ENCODE results near the gene TCP10L.

GRCh38 chr21:32604464-32604863, 19.1 kb upstream of the TCP10L start:
- TF ChIP-seq CBFB (CRISPR knock-in tag; IDR thresholded peaks at IDR 0.05; ENCODE audit: low read depth) (no peak), AFF4 (CRISPR knock-in tag; IDR thresholded peaks at IDR 0.05; ENCODE audit: borderline replicate concordance) (0 out of 2 replicates have a peak, but pooled peaks have one; percentile 28), NR2C2 (CRISPR knock-in tag; IDR thresholded peaks at IDR 0.05) (no peak), NFYB (CRISPR knock-in tag; conservative IDR thresholded peaks at IDR 0.05; ENCODE audit: low read depth) (no peak)
- TF ChIP-seq, protein P1, sequence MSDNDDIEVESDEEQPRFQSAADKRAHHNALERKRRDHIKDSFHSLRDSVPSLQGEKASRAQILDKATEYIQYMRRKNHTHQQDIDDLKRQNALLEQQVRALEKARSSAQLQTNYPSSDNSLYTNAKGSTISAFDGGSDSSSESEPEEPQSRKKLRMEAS (CRISPR knock-in tag; IDR thresholded peaks at IDR 0.05) = peak; percentile 58
- TF ChIP-seq, protein P2, sequence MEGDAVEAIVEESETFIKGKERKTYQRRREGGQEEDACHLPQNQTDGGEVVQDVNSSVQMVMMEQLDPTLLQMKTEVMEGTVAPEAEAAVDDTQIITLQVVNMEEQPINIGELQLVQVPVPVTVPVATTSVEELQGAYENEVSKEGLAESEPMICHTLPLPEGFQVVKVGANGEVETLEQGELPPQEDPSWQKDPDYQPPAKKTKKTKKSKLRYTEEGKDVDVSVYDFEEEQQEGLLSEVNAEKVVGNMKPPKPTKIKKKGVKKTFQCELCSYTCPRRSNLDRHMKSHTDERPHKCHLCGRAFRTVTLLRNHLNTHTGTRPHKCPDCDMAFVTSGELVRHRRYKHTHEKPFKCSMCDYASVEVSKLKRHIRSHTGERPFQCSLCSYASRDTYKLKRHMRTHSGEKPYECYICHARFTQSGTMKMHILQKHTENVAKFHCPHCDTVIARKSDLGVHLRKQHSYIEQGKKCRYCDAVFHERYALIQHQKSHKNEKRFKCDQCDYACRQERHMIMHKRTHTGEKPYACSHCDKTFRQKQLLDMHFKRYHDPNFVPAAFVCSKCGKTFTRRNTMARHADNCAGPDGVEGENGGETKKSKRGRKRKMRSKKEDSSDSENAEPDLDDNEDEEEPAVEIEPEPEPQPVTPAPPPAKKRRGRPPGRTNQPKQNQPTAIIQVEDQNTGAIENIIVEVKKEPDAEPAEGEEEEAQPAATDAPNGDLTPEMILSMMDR (IDR thresholded peaks at IDR 0.05) = no peak

All from WTC11 (cell line).